Uterus (tissue), 2 donors: ENCODE results near the gene PLLP.

ENCODE experiments used
- POLR2A ChIP-seq, 2 donors: fragments of 450-650 bp; IDR thresholded peaks; one replicate each; pipeline ENCODE4 v1.6.1; 2016; ENCODE audit warnings: antibody characterized with exemption in 2 of 2, mild to moderate bottlenecking in 1 of 2, moderate library complexity in 1 of 2
- TF ChIP-seq, protein P1 (sequence below), 4 experiments: fragments of 200-600 bp in 2 of 4; fragments of 450-650 bp in 2 of 4; sonication (generic) in 2 of 4; IDR thresholded peaks; one replicate each; pipeline ENCODE4 v1.5.1; 2016 to 2019; ENCODE audit warnings: antibody characterized with exemption in 4 of 4, mild to moderate bottlenecking in 2 of 4, moderate library complexity in 1 of 4

DNA sequence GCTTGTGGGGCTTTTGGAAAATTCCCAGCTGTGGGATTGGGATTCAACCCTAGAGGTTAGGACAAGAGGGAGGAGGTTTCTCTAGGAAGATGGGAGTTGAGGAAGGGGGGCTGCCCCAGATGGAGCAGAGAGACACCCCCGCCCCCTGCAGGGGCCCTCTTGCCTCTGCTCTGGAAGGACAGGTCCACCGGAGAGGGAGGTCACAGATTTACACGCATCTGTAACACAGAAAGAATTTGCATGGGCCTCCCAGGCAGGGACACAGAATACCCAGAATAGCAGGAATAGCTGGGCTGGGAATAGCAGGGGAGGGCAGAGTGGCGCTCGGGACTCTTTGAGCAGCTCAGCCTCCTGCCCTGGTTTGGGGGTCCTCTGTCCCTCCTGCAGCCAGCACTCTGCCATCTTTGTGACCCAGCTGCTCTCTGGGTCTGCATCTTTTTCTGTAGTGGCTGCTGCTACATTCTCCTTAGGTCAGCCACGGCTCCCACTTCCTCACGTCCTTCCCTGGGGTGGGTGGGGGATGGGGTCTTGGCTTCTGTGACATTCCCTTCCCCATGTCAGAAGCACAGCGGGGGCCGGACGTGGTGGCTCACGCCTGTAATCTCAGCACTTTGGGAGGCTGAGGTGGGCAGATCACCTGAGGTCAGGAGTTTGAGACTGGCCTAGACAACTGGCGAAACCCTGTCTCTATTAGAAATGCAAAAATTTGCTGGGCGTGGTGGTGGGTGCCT, 33.9 kb upstream of the PLLP start:
- no peak for TF ChIP-seq POLR2A (IDR thresholded peaks at IDR 0.05)
- TF ChIP-seq, protein P1, sequence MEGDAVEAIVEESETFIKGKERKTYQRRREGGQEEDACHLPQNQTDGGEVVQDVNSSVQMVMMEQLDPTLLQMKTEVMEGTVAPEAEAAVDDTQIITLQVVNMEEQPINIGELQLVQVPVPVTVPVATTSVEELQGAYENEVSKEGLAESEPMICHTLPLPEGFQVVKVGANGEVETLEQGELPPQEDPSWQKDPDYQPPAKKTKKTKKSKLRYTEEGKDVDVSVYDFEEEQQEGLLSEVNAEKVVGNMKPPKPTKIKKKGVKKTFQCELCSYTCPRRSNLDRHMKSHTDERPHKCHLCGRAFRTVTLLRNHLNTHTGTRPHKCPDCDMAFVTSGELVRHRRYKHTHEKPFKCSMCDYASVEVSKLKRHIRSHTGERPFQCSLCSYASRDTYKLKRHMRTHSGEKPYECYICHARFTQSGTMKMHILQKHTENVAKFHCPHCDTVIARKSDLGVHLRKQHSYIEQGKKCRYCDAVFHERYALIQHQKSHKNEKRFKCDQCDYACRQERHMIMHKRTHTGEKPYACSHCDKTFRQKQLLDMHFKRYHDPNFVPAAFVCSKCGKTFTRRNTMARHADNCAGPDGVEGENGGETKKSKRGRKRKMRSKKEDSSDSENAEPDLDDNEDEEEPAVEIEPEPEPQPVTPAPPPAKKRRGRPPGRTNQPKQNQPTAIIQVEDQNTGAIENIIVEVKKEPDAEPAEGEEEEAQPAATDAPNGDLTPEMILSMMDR (IDR thresholded peaks at IDR 0.05) = no peak
